ENCODE data around the gene KAT2B. TPM values are rescaled to one million over a fixed set of nuclear protein-coding genes. Genes with fewer than 3 reads are reported as not detected.
"Not testable (repeated sequence)": the region's sequence is repeated elsewhere in the genome, so short reads cannot be mapped to it uniquely, and the experiment has no call there.

The KAT2B gene
- total RNA-seq, 2 donors from 2014 or later: 25.0 to 70.5 TPM

- DNase-seq (ENCODE audit: low spot score): no peak
- no peaks in the 10 kb centered on the region for H3K27me3 ChIP-seq
- no peaks in the 10 kb centered on the region for H3K36me3 ChIP-seq
- no peak overlapping the region for H3K4me3 ChIP-seq
- no peak overlapping the region for H3K27ac ChIP-seq
- TF ChIP-seq CTCF (IDR thresholded peaks at IDR 0.05): no peak
- H3K9me3 ChIP-seq: no peaks in the 10 kb centered on the region
- peaks cover 0 to 16% of the 10 kb centered on the region in 2 donors for H3K4me1 ChIP-seq
These were observed 13.1 kb upstream of the KAT2B start for GRCh38 chr3:20027136-20027535.

- no peak for DNase-seq (ENCODE audit: low spot score)
- Histone ChIP-seq H3K27me3 (no peaks in the 10 kb centered on the region), H3K9me3 (no peaks in the 10 kb centered on the region), H3K27ac (no peak overlapping the region), H3K36me3 (no peaks in the 10 kb centered on the region), H3K4me1 (peaks cover 0 to 5% of the 10 kb centered on the region in 2 donors), H3K4me3 (no peak overlapping the region)
- TF ChIP-seq CTCF (IDR thresholded peaks at IDR 0.05): no peak
These were observed 11.3 kb upstream of the KAT2B start for GRCh38 chr3:20028905-20029331.

- not testable (repeated sequence) for H3K4me1 ChIP-seq; H3K9me3 ChIP-seq; H3K4me3 ChIP-seq; H3K36me3 ChIP-seq; H3K27me3 ChIP-seq; DNase-seq (ENCODE audit: low spot score); H3K27ac ChIP-seq
These were observed 8.3 kb upstream of the KAT2B start for GRCh38 chr3:20031939-20032338.

GRCh38 chr3:20035019-20035418, 5.2 kb upstream of the KAT2B start:
- Histone ChIP-seq H3K36me3 (no peaks in the 10 kb centered on the region), H3K9me3 (no peaks in the 10 kb centered on the region)
- no peak for DNase-seq (ENCODE audit: low spot score)

GRCh38 chr3:20037255-20037996, 2.8 kb upstream of the KAT2B start:
- no peak for DNase-seq (ENCODE audit: low spot score)
- H3K27ac ChIP-seq: peak overlapping the region in 1 of 2 donors; percentile 99
- no peaks in the 10 kb centered on the region for H3K9me3 ChIP-seq
- peaks cover 0 to 15% of the 10 kb centered on the region in 2 donors for H3K4me1 ChIP-seq
- no peak overlapping the region for H3K4me3 ChIP-seq
- no peaks in the 10 kb centered on the region for H3K36me3 ChIP-seq
- peak in 1 of 2 donors; percentile 37 for TF ChIP-seq CTCF (IDR thresholded peaks at IDR 0.05)
- H3K27me3 ChIP-seq: no peaks in the 10 kb centered on the region

More at GRCh38 chr3:20035019-20035418, 5.2 kb upstream of the KAT2B start:
- no peak for TF ChIP-seq CTCF (IDR thresholded peaks at IDR 0.05)
- no peak overlapping the region for H3K27ac ChIP-seq
- H3K27me3 ChIP-seq: no peaks in the 10 kb centered on the region
- peaks cover 0 to 6% of the 10 kb centered on the region in 2 donors for H3K4me1 ChIP-seq
- H3K4me3 ChIP-seq: no peak overlapping the region

- DNase-seq (ENCODE audit: low spot score): no peak
- peak overlapping the region; percentile 83 to 92 for H3K4me3 ChIP-seq
- H3K27me3 ChIP-seq: no peaks in the 10 kb centered on the region
- no peaks in the 10 kb centered on the region for H3K9me3 ChIP-seq
- H3K36me3 ChIP-seq: no peaks in the 10 kb centered on the region
- peaks cover 0 to 29% of the 10 kb centered on the region in 2 donors for H3K4me1 ChIP-seq
- TF ChIP-seq CTCF (IDR thresholded peaks at IDR 0.05): no peak
- H3K27ac ChIP-seq: peak overlapping the region; percentile 96 to 99
These were observed 1.4 kb upstream of the KAT2B start for GRCh38 chr3:20038699-20039465.

Measured in right atrium auricular region (tissue), 2 donors.